Panc1 (cell line): ENCODE data around the gene NIT1. TPM values are rescaled to one million over a fixed set of nuclear protein-coding genes. Genes with fewer than 3 reads are reported as not detected.

Experiments
- ATAC-seq: fragments of 200-7000 bp; cut with Tn5 transposase; 2 replicates; pipeline ENCODE4 v1.9.1; 2020; ENCODE audit warnings: mild to moderate bottlenecking, moderate library complexity
- BruUV-seq: library from RNA; stranded (reverse); fragments of 400-500 nt; replicated peaks from 2 replicates; lab custom pipeline; 2021; lab: Mats Ljungman, UMichigan
- CTCF ChIA-PET: fragments of 300-600 bp; sonication (Branson Sonifier 250); formaldehyde crosslinking; loops from one replicate; lab custom pipeline; 2022; ENCODE audit warnings: antibody characterized with exemption; lab: Charles Lee
- POLR2A ChIA-PET: fragments of 300-600 bp; sonication (Branson Sonifier 250); formaldehyde crosslinking; loops from one replicate; lab custom pipeline; 2022; ENCODE audit warnings: antibody characterized with exemption; lab: Charles Lee
- DNase-seq: peaks from one replicate; pipeline ENCODE4 v3.0.0-alpha.2; 2010; ENCODE audit warnings: low read depth, low spot score
- H3K27ac ChIP-seq: 2 replicates; pipeline ENCODE4 v1.5.1; 2011; ENCODE audit warnings: mild to moderate bottlenecking, low read length, inconsistent platforms
- H3K27me3 ChIP-seq: fragments of 200-500 bp; sonication (Bioruptor generic); 2 replicates; pipeline ENCODE4 v1.6.0; 2014; ENCODE audit warnings: low read length, inconsistent platforms; ENCODE audit not compliant: control insufficient read depth, insufficient read depth
- H3K36me3 ChIP-seq: fragments of 200-500 bp; sonication (Bioruptor generic); 2 replicates; pipeline ENCODE4 v1.5.1; 2014; ENCODE audit warnings: inconsistent platforms, mild to moderate bottlenecking, low read length, moderate library complexity; ENCODE audit not compliant: control insufficient read depth, insufficient read depth
- H3K4me1 ChIP-seq: 2 replicates; pipeline ENCODE4 v1.5.1; 2011; ENCODE audit warnings: inconsistent platforms, mild to moderate bottlenecking, low read length, moderate library complexity; ENCODE audit not compliant: control insufficient read depth, insufficient read depth
- H3K4me3 ChIP-seq, 2 experiments: 2 replicates each; pipeline ENCODE4 v1.5.1; 2011 to 2012; ENCODE audit warnings: low read depth in 2 of 2, low read length in 2 of 2, mild to moderate bottlenecking in 2 of 2, inconsistent platforms in 1 of 2, moderate library complexity in 1 of 2
- H3K9me3 ChIP-seq: fragments of 200-500 bp; sonication (Bioruptor generic); 2 replicates; pipeline ENCODE4 v1.5.1; 2014; ENCODE audit warnings: low read depth, mild to moderate bottlenecking, inconsistent platforms, low read length, moderate library complexity; ENCODE audit not compliant: control insufficient read depth, insufficient read depth
- POLR2AphosphoS5 ChIP-seq: IDR thresholded peaks from 2 replicates; pipeline ENCODE4 v1.6.1; 2012; ENCODE audit warnings: mild to moderate bottlenecking, low read depth, low read length, moderate library complexity
- SIN3A ChIP-seq: IDR thresholded peaks from 2 replicates; pipeline ENCODE4 v1.6.1; 2012; ENCODE audit warnings: low read depth, mild to moderate bottlenecking, low read length, moderate library complexity, borderline replicate concordance; ENCODE audit not compliant: insufficient read depth
- TCF7L2 ChIP-seq: IDR thresholded peaks from 2 replicates; pipeline ENCODE4 v1.6.1; 2011; ENCODE audit warnings: mild to moderate bottlenecking, low read depth, low read length, inconsistent platforms
- in situ Hi-C: cut with HindIII; loops from 2 replicates; pipeline ENCODE4 v1.10.0; 2016; ENCODE audit warnings: low sequenced_read_pairs, low pct_unique_long_range_greater_than_20kb
- intact Hi-C: fragments of 100-400 bp; cut with micrococcal nuclease; formaldehyde crosslinking; loops from one replicate; pipeline ENCODE4 v1.10.0; 2022; ENCODE audit not compliant: unreplicated experiment
- total RNA-seq: library from RNA; stranded (reverse); gene quantifications from one replicate; pipeline ENCODE4 v1.2.1, GENCODE V29; 2021; ENCODE audit not compliant: unreplicated experiment
- TF ChIP-seq, protein P1 (sequence below): fragments of 450-650 bp; IDR thresholded peaks from 2 replicates; pipeline ENCODE4 v1.5.1; 2017; ENCODE audit warnings: mild to moderate bottlenecking
- TF ChIP-seq, protein P2 (sequence below), 2 experiments: IDR thresholded peaks; 2 replicates each; pipeline ENCODE4 v1.6.1; 2011 to 2012; ENCODE audit warnings: low read depth in 2 of 2, control low read depth in 1 of 2, low read length in 1 of 2, mild to moderate bottlenecking in 1 of 2, moderate library complexity in 1 of 2; ENCODE audit not compliant: insufficient read depth in 1 of 2

The NIT1 gene
- total RNA-seq, 1 experiment from 2014 or later, result 31.3 TPM

DNA sequence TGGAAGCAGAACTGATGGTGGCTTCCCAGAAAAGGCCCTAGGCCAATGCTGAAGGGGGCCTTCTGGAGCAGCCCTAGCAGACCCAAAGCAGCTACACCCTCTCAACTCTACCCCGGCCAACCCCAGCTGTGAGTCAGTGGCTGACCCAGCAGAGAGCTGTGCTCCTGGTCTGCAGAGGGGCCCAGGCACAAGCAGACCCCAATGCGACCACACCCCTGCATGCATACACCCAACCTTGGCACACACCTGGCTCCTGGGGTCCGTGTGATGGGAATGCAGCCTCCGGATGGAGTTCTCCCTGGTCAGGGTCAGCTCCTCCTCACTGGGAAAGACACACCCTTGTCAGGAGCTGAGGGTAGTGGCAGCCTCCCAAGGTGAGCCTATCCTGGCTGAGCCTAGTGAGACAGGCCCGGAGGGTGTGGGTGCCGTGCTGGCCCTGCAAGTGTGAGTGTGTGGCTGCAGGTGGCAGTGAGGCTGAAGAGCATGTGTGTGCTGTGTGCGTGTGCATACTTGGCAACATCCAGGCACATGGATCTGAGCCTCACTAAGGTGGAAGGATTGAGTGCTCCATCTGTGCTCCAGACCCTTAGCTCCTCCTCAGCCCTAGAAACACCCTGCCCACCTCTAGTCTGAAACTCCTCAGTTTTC lies 44.3 kb upstream of the NIT1 start:
- no peak overlapping the region for H3K4me3 ChIP-seq
- no TSS peak for BruUV-seq
- in situ Hi-C loops, result no loop called here

DNA sequence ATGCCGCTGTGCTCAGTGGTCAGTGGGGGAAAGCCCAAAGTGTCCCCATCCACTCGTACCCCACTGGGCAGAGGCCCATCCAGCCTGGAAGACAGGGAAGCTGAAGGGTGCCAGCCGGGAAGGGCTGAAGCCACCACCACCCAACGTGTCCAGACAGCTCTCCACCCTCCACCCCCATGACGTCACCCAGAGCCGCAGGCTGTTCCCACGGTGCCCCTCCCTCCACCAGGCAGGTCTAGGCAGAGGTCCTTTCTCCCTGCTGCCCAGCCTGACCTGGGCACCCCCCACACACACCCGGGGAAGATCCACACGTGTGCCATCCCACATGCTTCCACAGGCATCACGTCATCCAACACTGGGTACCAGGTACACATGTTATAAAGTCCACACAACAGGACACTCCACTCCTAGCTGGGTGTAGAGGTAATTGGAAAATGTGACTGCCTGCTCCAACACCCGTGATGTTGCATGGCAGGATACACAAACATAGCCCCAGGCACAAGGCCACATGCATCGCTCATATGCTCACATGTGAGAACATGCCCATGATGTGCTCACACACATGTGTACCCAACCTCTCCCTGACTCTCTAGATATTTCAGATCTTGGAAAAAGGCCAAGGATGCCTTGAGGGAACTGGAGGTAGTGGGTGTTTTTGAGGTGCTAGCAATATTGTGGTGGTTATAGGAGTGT lies 43.1 kb upstream of the NIT1 start:
- ChIA-PET POLR2A (no interaction called here), CTCF (interaction anchor here (0.7 kb wide), 1 partner anchor 23 kb away, joined by 3 read pairs; no protein-coding TSS in a partner anchor)
- H3K36me3 ChIP-seq, result no peaks in the 10 kb centered on the region
- TF ChIP-seq, protein P1, sequence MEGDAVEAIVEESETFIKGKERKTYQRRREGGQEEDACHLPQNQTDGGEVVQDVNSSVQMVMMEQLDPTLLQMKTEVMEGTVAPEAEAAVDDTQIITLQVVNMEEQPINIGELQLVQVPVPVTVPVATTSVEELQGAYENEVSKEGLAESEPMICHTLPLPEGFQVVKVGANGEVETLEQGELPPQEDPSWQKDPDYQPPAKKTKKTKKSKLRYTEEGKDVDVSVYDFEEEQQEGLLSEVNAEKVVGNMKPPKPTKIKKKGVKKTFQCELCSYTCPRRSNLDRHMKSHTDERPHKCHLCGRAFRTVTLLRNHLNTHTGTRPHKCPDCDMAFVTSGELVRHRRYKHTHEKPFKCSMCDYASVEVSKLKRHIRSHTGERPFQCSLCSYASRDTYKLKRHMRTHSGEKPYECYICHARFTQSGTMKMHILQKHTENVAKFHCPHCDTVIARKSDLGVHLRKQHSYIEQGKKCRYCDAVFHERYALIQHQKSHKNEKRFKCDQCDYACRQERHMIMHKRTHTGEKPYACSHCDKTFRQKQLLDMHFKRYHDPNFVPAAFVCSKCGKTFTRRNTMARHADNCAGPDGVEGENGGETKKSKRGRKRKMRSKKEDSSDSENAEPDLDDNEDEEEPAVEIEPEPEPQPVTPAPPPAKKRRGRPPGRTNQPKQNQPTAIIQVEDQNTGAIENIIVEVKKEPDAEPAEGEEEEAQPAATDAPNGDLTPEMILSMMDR, result no peak
- TF ChIP-seq, protein P2, sequence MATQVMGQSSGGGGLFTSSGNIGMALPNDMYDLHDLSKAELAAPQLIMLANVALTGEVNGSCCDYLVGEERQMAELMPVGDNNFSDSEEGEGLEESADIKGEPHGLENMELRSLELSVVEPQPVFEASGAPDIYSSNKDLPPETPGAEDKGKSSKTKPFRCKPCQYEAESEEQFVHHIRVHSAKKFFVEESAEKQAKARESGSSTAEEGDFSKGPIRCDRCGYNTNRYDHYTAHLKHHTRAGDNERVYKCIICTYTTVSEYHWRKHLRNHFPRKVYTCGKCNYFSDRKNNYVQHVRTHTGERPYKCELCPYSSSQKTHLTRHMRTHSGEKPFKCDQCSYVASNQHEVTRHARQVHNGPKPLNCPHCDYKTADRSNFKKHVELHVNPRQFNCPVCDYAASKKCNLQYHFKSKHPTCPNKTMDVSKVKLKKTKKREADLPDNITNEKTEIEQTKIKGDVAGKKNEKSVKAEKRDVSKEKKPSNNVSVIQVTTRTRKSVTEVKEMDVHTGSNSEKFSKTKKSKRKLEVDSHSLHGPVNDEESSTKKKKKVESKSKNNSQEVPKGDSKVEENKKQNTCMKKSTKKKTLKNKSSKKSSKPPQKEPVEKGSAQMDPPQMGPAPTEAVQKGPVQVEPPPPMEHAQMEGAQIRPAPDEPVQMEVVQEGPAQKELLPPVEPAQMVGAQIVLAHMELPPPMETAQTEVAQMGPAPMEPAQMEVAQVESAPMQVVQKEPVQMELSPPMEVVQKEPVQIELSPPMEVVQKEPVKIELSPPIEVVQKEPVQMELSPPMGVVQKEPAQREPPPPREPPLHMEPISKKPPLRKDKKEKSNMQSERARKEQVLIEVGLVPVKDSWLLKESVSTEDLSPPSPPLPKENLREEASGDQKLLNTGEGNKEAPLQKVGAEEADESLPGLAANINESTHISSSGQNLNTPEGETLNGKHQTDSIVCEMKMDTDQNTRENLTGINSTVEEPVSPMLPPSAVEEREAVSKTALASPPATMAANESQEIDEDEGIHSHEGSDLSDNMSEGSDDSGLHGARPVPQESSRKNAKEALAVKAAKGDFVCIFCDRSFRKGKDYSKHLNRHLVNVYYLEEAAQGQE (IDR thresholded peaks at IDR 0.05; ENCODE audit: insufficient read depth in 1 of 2, low read depth in 2 of 2, low read length in 1 of 2), result no peak
- TF ChIP-seq SIN3A (no peak), POLR2AphosphoS5 (no peak), TCF7L2 (no peak)
- DNase-seq, result no peak
- intact Hi-C loops, result no loop called here
- H3K27ac ChIP-seq, result no peak overlapping the region
- H3K27me3 ChIP-seq, result no peaks in the 10 kb centered on the region
- no peaks in the 10 kb centered on the region for H3K4me1 ChIP-seq
- H3K9me3 ChIP-seq, result no peaks in the 10 kb centered on the region
- BruUV-seq, result no TSS peak
- no peak for ATAC-seq
- H3K4me3 ChIP-seq, result no peak overlapping the region
- in situ Hi-C loops, result no loop called here

More for the DNA sequence above, 44.3 kb upstream of the NIT1 start:
- CTCF ChIA-PET, result interaction anchor here (0.5 to 0.9 kb wide), 2 partner anchors 24 to 68 kb away, joined by 3 to 4 read pairs; no protein-coding TSS in a partner anchor
- Histone ChIP-seq H3K36me3 (no peaks in the 10 kb centered on the region), H3K27me3 (no peaks in the 10 kb centered on the region), H3K4me1 (no peaks in the 10 kb centered on the region), H3K27ac (no peak overlapping the region), H3K9me3 (no peaks in the 10 kb centered on the region)
- TF ChIP-seq, protein P1, result no peak
- TF ChIP-seq, protein P2 (IDR thresholded peaks at IDR 0.05; ENCODE audit: insufficient read depth in 1 of 2, low read depth in 2 of 2, low read length in 1 of 2), result no peak
- TF ChIP-seq POLR2AphosphoS5 (no peak), TCF7L2 (no peak), SIN3A (no peak)
- intact Hi-C loops, result no loop called here
- no peak for DNase-seq
- ATAC-seq, result peak; percentile 66; the same call in 1 of the 2 replicates
- POLR2A ChIA-PET, result interaction anchor here (0.5 kb wide), 1 partner anchor 52 kb away, joined by 8 read pairs; the partner anchor contains the start of gene F11R
